Measurements from ENCODE around the gene TYRP1.
"Not testable (repeated sequence)": the region's sequence is repeated elsewhere in the genome, so short reads cannot be mapped to it uniquely, and the experiment has no call there.

The TYRP1 gene

DNA sequence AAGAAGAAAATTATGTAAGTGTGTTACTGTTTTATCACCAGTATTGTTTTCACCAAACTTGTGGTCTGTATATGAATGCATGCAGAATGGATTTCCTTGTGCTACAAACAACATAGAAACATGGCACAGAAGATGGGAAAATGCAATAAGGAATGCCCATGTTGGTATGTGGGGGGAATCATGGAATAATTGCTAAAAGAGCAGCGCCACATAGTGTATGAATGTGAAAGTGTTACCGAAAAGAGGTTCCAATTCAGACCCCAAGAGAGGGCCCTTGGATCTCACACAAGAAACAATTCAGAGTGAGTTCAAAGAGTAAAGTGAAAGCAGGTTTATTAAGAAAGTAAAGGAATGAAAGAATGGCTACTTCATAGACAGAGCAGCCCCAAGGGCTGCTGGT, 26.4 kb upstream of the TYRP1 start:
- Histone ChIP-seq H3K27ac (ENCODE audit: low read depth, low read length) (no peak overlapping the region), H2AFZ (ENCODE audit: low read depth, low read length, severe bottlenecking) (no peak overlapping the region), H3F3A (ENCODE audit: insufficient read depth) (no peaks in the 10 kb centered on the region), H3K79me2 (ENCODE audit: insufficient read depth, low read length) (no peaks in the 10 kb centered on the region), H3K9me3 (ENCODE audit: insufficient read depth, low read length) (no peaks in the 10 kb centered on the region), H4K20me1 (ENCODE audit: low read depth, low read length) (no peaks in the 10 kb centered on the region), H3K36me3 (ENCODE audit: low read length) (no peaks in the 10 kb centered on the region), H3K9me2 (replicated peaks; ENCODE audit: insufficient read depth, low read length) (no peaks in the 10 kb centered on the region), H3K9ac (ENCODE audit: low read length) (no peak overlapping the region), H3K4me2 (ENCODE audit: low read depth, low read length, poor library complexity, severe bottlenecking) (no peak overlapping the region), H3K27me3 (ENCODE audit: low read length) (no peaks in the 10 kb centered on the region), H3K4me3 (ENCODE audit: insufficient read depth, low read length, poor library complexity, severe bottlenecking) (no peak overlapping the region)
- no peak for TF ChIP-seq CTCF (IDR thresholded peaks at IDR 0.05; ENCODE audit: insufficient read depth, low read length, poor library complexity, severe bottlenecking)
- TF ChIP-seq EZH2phosphoT487 (conservative IDR thresholded peaks at IDR 0.05; ENCODE audit: low read length), result no peak

DNA sequence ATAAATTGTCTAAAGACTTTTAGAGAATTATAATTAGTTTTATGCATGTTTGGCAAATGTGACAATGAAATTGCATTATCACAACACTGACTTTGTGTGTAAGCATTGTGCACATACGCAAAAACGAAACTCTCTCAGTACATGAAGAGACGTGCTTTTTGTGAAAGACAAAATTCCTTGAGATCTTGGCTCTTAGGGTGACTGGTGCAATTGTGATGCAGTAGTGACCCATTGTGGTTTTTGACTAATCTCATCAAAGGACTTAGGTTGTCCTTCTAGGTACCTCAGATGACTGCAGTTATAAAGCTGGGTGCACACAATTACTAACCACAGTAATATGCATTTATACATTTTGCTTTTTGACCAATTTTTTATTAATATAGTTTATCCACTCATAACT, 25.3 kb upstream of the TYRP1 start:
- TF ChIP-seq CTCF (IDR thresholded peaks at IDR 0.05; ENCODE audit: insufficient read depth, low read length, poor library complexity, severe bottlenecking) (no peak), EZH2phosphoT487 (conservative IDR thresholded peaks at IDR 0.05; ENCODE audit: low read length) (no peak)
- Histone ChIP-seq H3K79me2 (ENCODE audit: insufficient read depth, low read length) (no peaks in the 10 kb centered on the region), H3K9me3 (ENCODE audit: insufficient read depth, low read length) (no peaks in the 10 kb centered on the region), H3K27me3 (ENCODE audit: low read length) (no peaks in the 10 kb centered on the region), H3K36me3 (ENCODE audit: low read length) (no peaks in the 10 kb centered on the region), H3K9ac (ENCODE audit: low read length) (no peak overlapping the region), H4K20me1 (ENCODE audit: low read depth, low read length) (no peaks in the 10 kb centered on the region), H2AFZ (ENCODE audit: low read depth, low read length, severe bottlenecking) (no peak overlapping the region), H3K4me3 (ENCODE audit: insufficient read depth, low read length, poor library complexity, severe bottlenecking) (no peak overlapping the region), H3K9me2 (replicated peaks; ENCODE audit: insufficient read depth, low read length) (no peaks in the 10 kb centered on the region), H3F3A (ENCODE audit: insufficient read depth) (no peaks in the 10 kb centered on the region), H3K4me2 (ENCODE audit: low read depth, low read length, poor library complexity, severe bottlenecking) (no peak overlapping the region), H3K27ac (ENCODE audit: low read depth, low read length) (no peak overlapping the region)

DNA sequence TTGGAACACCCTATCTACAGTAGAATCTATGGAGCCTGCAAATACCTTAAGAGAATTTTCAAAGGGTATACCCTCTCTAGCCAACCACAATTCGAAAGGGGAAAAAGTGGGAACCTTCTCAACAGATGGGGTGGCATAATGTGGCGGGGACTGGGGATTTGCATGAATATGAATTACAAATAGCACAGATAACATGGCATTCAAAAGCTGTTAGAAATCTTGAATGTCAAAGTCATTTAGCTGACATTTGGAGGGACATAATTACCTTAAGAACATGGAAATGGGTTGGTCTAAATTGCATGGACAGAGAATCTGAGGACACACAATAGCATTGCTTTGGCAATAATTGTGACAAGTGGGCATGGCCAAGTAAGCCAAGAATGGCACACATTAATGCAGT, 23.2 kb upstream of the TYRP1 start:
- H3K79me2 ChIP-seq (ENCODE audit: insufficient read depth, low read length), result no peaks in the 10 kb centered on the region
- no peak overlapping the region for H3K4me3 ChIP-seq (ENCODE audit: insufficient read depth, low read length, poor library complexity, severe bottlenecking)
- no peak overlapping the region for H2AFZ ChIP-seq (ENCODE audit: low read depth, low read length, severe bottlenecking)
- no peak for TF ChIP-seq CTCF (IDR thresholded peaks at IDR 0.05; ENCODE audit: insufficient read depth, low read length, poor library complexity, severe bottlenecking)
- TF ChIP-seq EZH2phosphoT487 (conservative IDR thresholded peaks at IDR 0.05; ENCODE audit: low read length), result no peak
- H3K9ac ChIP-seq (ENCODE audit: low read length), result no peak overlapping the region
- no peaks in the 10 kb centered on the region for H3K9me2 ChIP-seq (replicated peaks; ENCODE audit: insufficient read depth, low read length)
- H3K36me3 ChIP-seq (ENCODE audit: low read length), result no peaks in the 10 kb centered on the region
- no peak overlapping the region for H3K4me2 ChIP-seq (ENCODE audit: low read depth, low read length, poor library complexity, severe bottlenecking)
- H3K9me3 ChIP-seq (ENCODE audit: insufficient read depth, low read length), result no peaks in the 10 kb centered on the region
- no peaks in the 10 kb centered on the region for H4K20me1 ChIP-seq (ENCODE audit: low read depth, low read length)
- no peaks in the 10 kb centered on the region for H3K27me3 ChIP-seq (ENCODE audit: low read length)
- no peaks in the 10 kb centered on the region for H3F3A ChIP-seq (ENCODE audit: insufficient read depth)
- no peak overlapping the region for H3K27ac ChIP-seq (ENCODE audit: low read depth, low read length)

DNA sequence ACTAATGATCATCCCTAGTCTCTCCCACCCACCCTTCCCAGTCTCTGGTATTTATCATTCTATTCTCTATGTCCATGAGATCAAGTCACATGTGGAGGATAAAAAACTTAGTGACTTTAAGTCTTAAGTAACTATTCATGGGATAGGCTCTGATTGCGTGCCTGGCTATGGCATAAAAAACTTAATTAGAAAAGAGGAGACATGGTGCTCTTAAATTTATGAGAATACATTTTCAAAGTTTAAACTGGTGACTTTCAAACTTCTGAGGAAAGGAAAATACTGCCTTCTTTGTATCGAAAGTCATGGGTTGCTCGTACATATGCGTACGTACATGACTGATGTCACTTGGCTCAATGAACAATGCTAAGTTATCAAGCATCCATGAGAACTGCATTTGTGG, 18.2 kb upstream of the TYRP1 start:
- no peaks in the 10 kb centered on the region for H3K9me2 ChIP-seq (replicated peaks; ENCODE audit: insufficient read depth, low read length)
- TF ChIP-seq EZH2phosphoT487 (conservative IDR thresholded peaks at IDR 0.05; ENCODE audit: low read length), result no peak
- no peak for TF ChIP-seq CTCF (IDR thresholded peaks at IDR 0.05; ENCODE audit: insufficient read depth, low read length, poor library complexity, severe bottlenecking)
- no peaks in the 10 kb centered on the region for H3K27me3 ChIP-seq (ENCODE audit: low read length)
- H3K9me3 ChIP-seq (ENCODE audit: insufficient read depth, low read length), result no peaks in the 10 kb centered on the region
- no peak overlapping the region for H2AFZ ChIP-seq (ENCODE audit: low read depth, low read length, severe bottlenecking)
- H4K20me1 ChIP-seq (ENCODE audit: low read depth, low read length), result no peaks in the 10 kb centered on the region
- H3K27ac ChIP-seq (ENCODE audit: low read depth, low read length), result no peak overlapping the region
- no peak overlapping the region for H3K4me2 ChIP-seq (ENCODE audit: low read depth, low read length, poor library complexity, severe bottlenecking)
- H3K79me2 ChIP-seq (ENCODE audit: insufficient read depth, low read length), result no peaks in the 10 kb centered on the region
- no peak overlapping the region for H3K9ac ChIP-seq (ENCODE audit: low read length)
- H3F3A ChIP-seq (ENCODE audit: insufficient read depth), result no peaks in the 10 kb centered on the region
- H3K4me3 ChIP-seq (ENCODE audit: insufficient read depth, low read length, poor library complexity, severe bottlenecking), result no peak overlapping the region
- H3K36me3 ChIP-seq (ENCODE audit: low read length), result no peaks in the 10 kb centered on the region

- not testable (repeated sequence) for H2AFZ ChIP-seq (ENCODE audit: low read depth, low read length, severe bottlenecking); H3K9me2 ChIP-seq (replicated peaks; ENCODE audit: insufficient read depth, low read length)
These were observed 15.6 kb upstream of the TYRP1 start for GRCh38 chr9:12677462-12678126.

More at GRCh38 chr9:12677462-12678126, 15.6 kb upstream of the TYRP1 start:
- not testable (repeated sequence) for H3K79me2 ChIP-seq (ENCODE audit: insufficient read depth, low read length); H3K4me3 ChIP-seq (ENCODE audit: insufficient read depth, low read length, poor library complexity, severe bottlenecking); H3K27ac ChIP-seq (ENCODE audit: low read depth, low read length); H3K36me3 ChIP-seq (ENCODE audit: low read length); H4K20me1 ChIP-seq (ENCODE audit: low read depth, low read length); H3K27me3 ChIP-seq (ENCODE audit: low read length); H3K9ac ChIP-seq (ENCODE audit: low read length); H3K9me3 ChIP-seq (ENCODE audit: insufficient read depth, low read length); H3F3A ChIP-seq (ENCODE audit: insufficient read depth); H3K4me2 ChIP-seq (ENCODE audit: low read depth, low read length, poor library complexity, severe bottlenecking)

All from SU-DHL-6 (cell line).